Caki2 (cell line): ENCODE measurements around the gene ROBO3. TPM values are rescaled to one million over a fixed set of nuclear protein-coding genes. Genes with fewer than 3 reads are reported as not detected.

Source experiments
- total RNA-seq: library from RNA; depleted of rRNA; stranded (reverse); fragments of >200 nt; shearing (Covaris generic); gene quantifications from 2 replicates; pipeline ENCODE4 v1.2.3, GENCODE V29; 2014; ENCODE audit warnings: low replicate concordance; rRNA removed

ROBO3 gene
- total RNA-seq, 1 experiment from 2014 or later, result 15.2 TPM

Other genes starting within 250 kb of the ROBO3 start
- gene TBRG1, start 242.6 kb upstream of the ROBO3 start, total RNA-seq, result 11.1 and 19.3 TPM in 2 replicates
- gene SIAE, start 191.7 kb upstream of the ROBO3 start, total RNA-seq, result 9.2 and 14.1 TPM in 2 replicates
- 5.3 and 7.3 TPM in 2 replicates for gene SPA17, start 191.5 kb upstream of the ROBO3 start, total RNA-seq
- 1.4 TPM in 1 of 2 replicates, not detected in the other for gene NRGN, start 125.5 kb upstream of the ROBO3 start, total RNA-seq
- gene VSIG2, start 113.2 kb upstream of the ROBO3 start, total RNA-seq, result not detected in 2 replicates
- gene ESAM, start 103.1 kb upstream of the ROBO3 start, total RNA-seq, result 0.96 and 2.5 TPM in 2 replicates
- gene MSANTD2, start 65.0 kb upstream of the ROBO3 start, total RNA-seq, result 7.5 and 13.6 TPM in 2 replicates
- not detected in 2 replicates for gene ROBO4, start 32.4 kb downstream of the ROBO3 start, total RNA-seq
- gene HEPN1, start 53.8 kb downstream of the ROBO3 start, total RNA-seq, result not detected in 2 replicates
- not detected in 2 replicates for gene HEPACAM, start 70.6 kb downstream of the ROBO3 start, total RNA-seq
- gene CCDC15, start 88.8 kb downstream of the ROBO3 start, total RNA-seq, result 1.1 and 1.5 TPM in 2 replicates
- gene SLC37A2, start 197.9 kb downstream of the ROBO3 start, total RNA-seq, result 1.9 TPM in 1 of 2 replicates, not detected in the other
- 33.2 and 38.8 TPM in 2 replicates for gene TMEM218, start 246.2 kb downstream of the ROBO3 start, total RNA-seq